Panc1 (cell line): ENCODE data around the gene COLGALT1. TPM values are rescaled to one million over a fixed set of nuclear protein-coding genes. Genes with fewer than 3 reads are reported as not detected.

Experiments
- ATAC-seq: fragments of 200-7000 bp; cut with Tn5 transposase; 2 replicates; pipeline ENCODE4 v1.9.1; 2020; ENCODE audit warnings: mild to moderate bottlenecking, moderate library complexity
- BruUV-seq: library from RNA; stranded (reverse); fragments of 400-500 nt; replicated peaks from 2 replicates; lab custom pipeline; 2021; lab: Mats Ljungman, UMichigan
- CTCF ChIA-PET: fragments of 300-600 bp; sonication (Branson Sonifier 250); formaldehyde crosslinking; loops from one replicate; lab custom pipeline; 2022; ENCODE audit warnings: antibody characterized with exemption; lab: Charles Lee
- POLR2A ChIA-PET: fragments of 300-600 bp; sonication (Branson Sonifier 250); formaldehyde crosslinking; loops from one replicate; lab custom pipeline; 2022; ENCODE audit warnings: antibody characterized with exemption; lab: Charles Lee
- DNase-seq: peaks from one replicate; pipeline ENCODE4 v3.0.0-alpha.2; 2010; ENCODE audit warnings: low read depth, low spot score
- H3K27ac ChIP-seq: 2 replicates; pipeline ENCODE4 v1.5.1; 2011; ENCODE audit warnings: mild to moderate bottlenecking, low read length, inconsistent platforms
- H3K27me3 ChIP-seq: fragments of 200-500 bp; sonication (Bioruptor generic); 2 replicates; pipeline ENCODE4 v1.6.0; 2014; ENCODE audit warnings: low read length, inconsistent platforms; ENCODE audit not compliant: control insufficient read depth, insufficient read depth
- H3K36me3 ChIP-seq: fragments of 200-500 bp; sonication (Bioruptor generic); 2 replicates; pipeline ENCODE4 v1.5.1; 2014; ENCODE audit warnings: inconsistent platforms, mild to moderate bottlenecking, low read length, moderate library complexity; ENCODE audit not compliant: control insufficient read depth, insufficient read depth
- H3K4me1 ChIP-seq: 2 replicates; pipeline ENCODE4 v1.5.1; 2011; ENCODE audit warnings: inconsistent platforms, mild to moderate bottlenecking, low read length, moderate library complexity; ENCODE audit not compliant: control insufficient read depth, insufficient read depth
- H3K4me3 ChIP-seq, 2 experiments: 2 replicates each; pipeline ENCODE4 v1.5.1; 2011 to 2012; ENCODE audit warnings: low read depth in 2 of 2, low read length in 2 of 2, mild to moderate bottlenecking in 2 of 2, inconsistent platforms in 1 of 2, moderate library complexity in 1 of 2
- H3K9me3 ChIP-seq: fragments of 200-500 bp; sonication (Bioruptor generic); 2 replicates; pipeline ENCODE4 v1.5.1; 2014; ENCODE audit warnings: low read depth, mild to moderate bottlenecking, inconsistent platforms, low read length, moderate library complexity; ENCODE audit not compliant: control insufficient read depth, insufficient read depth
- CTCF ChIP-seq: fragments of 450-650 bp; IDR thresholded peaks from 2 replicates; pipeline ENCODE4 v1.5.1; 2017; ENCODE audit warnings: mild to moderate bottlenecking
- POLR2AphosphoS5 ChIP-seq: IDR thresholded peaks from 2 replicates; pipeline ENCODE4 v1.6.1; 2012; ENCODE audit warnings: mild to moderate bottlenecking, low read depth, low read length, moderate library complexity
- REST ChIP-seq, 2 experiments: IDR thresholded peaks; 2 replicates each; pipeline ENCODE4 v1.6.1; 2011 to 2012; ENCODE audit warnings: low read depth in 2 of 2, control low read depth in 1 of 2, low read length in 1 of 2, mild to moderate bottlenecking in 1 of 2, moderate library complexity in 1 of 2; ENCODE audit not compliant: insufficient read depth in 1 of 2
- SIN3A ChIP-seq: IDR thresholded peaks from 2 replicates; pipeline ENCODE4 v1.6.1; 2012; ENCODE audit warnings: low read depth, mild to moderate bottlenecking, low read length, moderate library complexity, borderline replicate concordance; ENCODE audit not compliant: insufficient read depth
- TCF7L2 ChIP-seq: IDR thresholded peaks from 2 replicates; pipeline ENCODE4 v1.6.1; 2011; ENCODE audit warnings: mild to moderate bottlenecking, low read depth, low read length, inconsistent platforms
- in situ Hi-C: cut with HindIII; loops from 2 replicates; pipeline ENCODE4 v1.10.0; 2016; ENCODE audit warnings: low sequenced_read_pairs, low pct_unique_long_range_greater_than_20kb
- intact Hi-C: fragments of 100-400 bp; cut with micrococcal nuclease; formaldehyde crosslinking; loops from one replicate; pipeline ENCODE4 v1.10.0; 2022; ENCODE audit not compliant: unreplicated experiment
- total RNA-seq: library from RNA; stranded (reverse); gene quantifications from one replicate; pipeline ENCODE4 v1.2.1, GENCODE V29; 2021; ENCODE audit not compliant: unreplicated experiment

COLGALT1 gene
- total RNA-seq, 1 experiment from 2014 or later = 97.2 TPM

- Histone ChIP-seq H3K27ac (no peak overlapping the region), H3K4me3 (no peak overlapping the region), H3K9me3 (no peaks in the 10 kb centered on the region), H3K36me3 (no peaks in the 10 kb centered on the region), H3K4me1 (no peaks in the 10 kb centered on the region), H3K27me3 (no peaks in the 10 kb centered on the region)
- CTCF ChIA-PET = interaction anchor here (0.8 kb wide), 1 partner anchor 159 kb away, joined by 3 read pairs; no protein-coding TSS in a partner anchor
- TF ChIP-seq REST (IDR thresholded peaks at IDR 0.05; ENCODE audit: insufficient read depth in 1 of 2, low read depth in 2 of 2, low read length in 1 of 2) = no peak
- no peak for TF ChIP-seq CTCF
- no peak for TF ChIP-seq TCF7L2
- TF ChIP-seq SIN3A = no peak
- no peak for TF ChIP-seq POLR2AphosphoS5
- BruUV-seq = no TSS peak
- POLR2A ChIA-PET = interaction anchor here (0.6 kb wide), 2 partner anchors 26 to 154 kb away, joined by 3 to 4 read pairs; no protein-coding TSS in a partner anchor
- intact Hi-C loops = no loop called here
- in situ Hi-C loops = no loop called here
- DNase-seq = no peak
- no peak for ATAC-seq
Measured at GRCh38 chr19:17607936-17608335, 52.5 kb downstream of the COLGALT1 start.

- no TSS peak for BruUV-seq
- Histone ChIP-seq H3K9me3 (no peaks in the 10 kb centered on the region), H3K36me3 (no peaks in the 10 kb centered on the region), H3K4me1 (no peaks in the 10 kb centered on the region), H3K4me3 (no peak overlapping the region), H3K27ac (no peak overlapping the region), H3K27me3 (no peaks in the 10 kb centered on the region)
- TF ChIP-seq POLR2AphosphoS5 (no peak), SIN3A (no peak), REST (IDR thresholded peaks at IDR 0.05; ENCODE audit: insufficient read depth in 1 of 2, low read depth in 2 of 2, low read length in 1 of 2) (no peak), CTCF (no peak), TCF7L2 (no peak)
- DNase-seq (no peak), ATAC-seq (no peak)
- POLR2A ChIA-PET = no interaction called here
- in situ Hi-C loops = no loop called here
- CTCF ChIA-PET = no interaction called here
- intact Hi-C loops = no loop called here
Measured at GRCh38 chr19:17610384-17610783, 54.9 kb downstream of the COLGALT1 start.
